Suprapubic skin (tissue), 4 donors: ENCODE results near the gene ROBO1. TPM values are rescaled to one million over a fixed set of nuclear protein-coding genes. Genes with fewer than 3 reads are reported as not detected.

Experiments used
- DNase-seq, 2 donors: peaks; one replicate each; pipeline ENCODE4 v3.0.0-alpha.2; 2019; ENCODE audit warnings: low spot score in 2 of 2
- H3K27ac ChIP-seq: fragments of 200-600 bp; sonication (generic); one replicate; pipeline ENCODE4 v1.5.1; 2019
- H3K27me3 ChIP-seq: fragments of 200-600 bp; sonication (generic); one replicate; pipeline ENCODE4 v1.5.1; 2019
- H3K36me3 ChIP-seq: fragments of 200-600 bp; sonication (generic); one replicate; pipeline ENCODE4 v1.5.1; 2019
- H3K4me1 ChIP-seq: fragments of 200-600 bp; sonication (generic); one replicate; pipeline ENCODE4 v1.5.1; 2019
- H3K4me3 ChIP-seq: fragments of 200-600 bp; sonication (generic); one replicate; pipeline ENCODE4 v1.5.1; 2019; ENCODE audit warnings: mild to moderate bottlenecking
- H3K9me3 ChIP-seq: fragments of 200-600 bp; sonication (generic); one replicate; pipeline ENCODE4 v1.5.1; 2019
- EP300 ChIP-seq: sonication (generic); formaldehyde crosslinking; IDR thresholded peaks from one replicate; pipeline ENCODE4 v1.6.1; 2017; ENCODE audit warnings: antibody characterized with exemption
- POLR2A ChIP-seq, 2 donors: fragments of 450-650 bp; IDR thresholded peaks; one replicate each; pipeline ENCODE4 v1.6.1; 2017; ENCODE audit warnings: antibody characterized with exemption in 2 of 2, mild to moderate bottlenecking in 2 of 2, moderate library complexity in 2 of 2
- POLR2AphosphoS5 ChIP-seq, 3 donors: sonication (generic); formaldehyde crosslinking; IDR thresholded peaks; one replicate each; pipeline ENCODE4 v1.6.1; 2017; ENCODE audit warnings: antibody characterized with exemption in 3 of 3
- WGBS: methylation state at CpG from one replicate; pipeline ENCODE4 v1.1.5; 2018; 5-methylcytosine and 5-hydroxymethylcytosine counted together
- total RNA-seq, 4 donors: library from RNA; depleted of rRNA; stranded (reverse); fragments of >200 nt; gene quantifications; one replicate each; pipeline ENCODE4 v1.1.0, GENCODE V29; 2016
- TF ChIP-seq, protein P1 (sequence below), 2 donors: fragments of 200-600 bp in 1 of 2; fragments of 450-650 bp in 1 of 2; sonication (generic) in 1 of 2; IDR thresholded peaks; one replicate each; pipeline ENCODE4 v1.5.1; 2016 to 2019; ENCODE audit warnings: antibody characterized with exemption in 2 of 2, mild to moderate bottlenecking in 1 of 2, moderate library complexity in 1 of 2

The ROBO1 gene
- total RNA-seq, 4 donors from 2014 or later, result 67.7 to 80.3 (median 71.3) TPM

DNA sequence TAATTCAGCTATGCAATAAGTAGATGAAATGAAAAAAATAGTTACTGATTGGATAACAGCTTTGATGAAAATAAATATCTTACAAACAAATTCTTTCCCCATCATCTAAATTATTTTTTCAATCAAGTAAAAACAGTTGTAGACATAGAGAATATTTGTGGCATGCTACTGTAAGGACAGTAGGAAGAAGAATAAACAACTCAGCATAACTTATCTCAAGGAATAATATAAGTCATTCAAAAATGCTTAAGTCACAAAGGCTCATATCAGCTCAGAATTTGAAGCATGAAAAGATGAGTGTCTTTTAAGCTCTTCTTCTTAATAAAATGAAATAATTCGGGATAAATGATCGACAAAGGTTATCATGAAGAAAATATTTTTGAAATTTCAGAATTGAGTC lies 1029.0 kb downstream of the ROBO1 start:
- Histone ChIP-seq H3K36me3 (no peaks in the 10 kb centered on the region), H3K27ac (no peak overlapping the region), H3K4me3 (no peak overlapping the region), H3K9me3 (no peaks in the 10 kb centered on the region), H3K27me3 (no peaks in the 10 kb centered on the region), H3K4me1 (peaks cover 10% of the 10 kb centered on the region)
- TF ChIP-seq EP300 (no peak), POLR2AphosphoS5 (IDR thresholded peaks at IDR 0.05) (no peak), POLR2A (IDR thresholded peaks at IDR 0.05) (no peak)
- TF ChIP-seq, protein P1, sequence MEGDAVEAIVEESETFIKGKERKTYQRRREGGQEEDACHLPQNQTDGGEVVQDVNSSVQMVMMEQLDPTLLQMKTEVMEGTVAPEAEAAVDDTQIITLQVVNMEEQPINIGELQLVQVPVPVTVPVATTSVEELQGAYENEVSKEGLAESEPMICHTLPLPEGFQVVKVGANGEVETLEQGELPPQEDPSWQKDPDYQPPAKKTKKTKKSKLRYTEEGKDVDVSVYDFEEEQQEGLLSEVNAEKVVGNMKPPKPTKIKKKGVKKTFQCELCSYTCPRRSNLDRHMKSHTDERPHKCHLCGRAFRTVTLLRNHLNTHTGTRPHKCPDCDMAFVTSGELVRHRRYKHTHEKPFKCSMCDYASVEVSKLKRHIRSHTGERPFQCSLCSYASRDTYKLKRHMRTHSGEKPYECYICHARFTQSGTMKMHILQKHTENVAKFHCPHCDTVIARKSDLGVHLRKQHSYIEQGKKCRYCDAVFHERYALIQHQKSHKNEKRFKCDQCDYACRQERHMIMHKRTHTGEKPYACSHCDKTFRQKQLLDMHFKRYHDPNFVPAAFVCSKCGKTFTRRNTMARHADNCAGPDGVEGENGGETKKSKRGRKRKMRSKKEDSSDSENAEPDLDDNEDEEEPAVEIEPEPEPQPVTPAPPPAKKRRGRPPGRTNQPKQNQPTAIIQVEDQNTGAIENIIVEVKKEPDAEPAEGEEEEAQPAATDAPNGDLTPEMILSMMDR (IDR thresholded peaks at IDR 0.05), result no peak
- DNase-seq, result no peak
- WGBS, result 90% methylated on average over 2 of the region's 2 CpGs

DNA sequence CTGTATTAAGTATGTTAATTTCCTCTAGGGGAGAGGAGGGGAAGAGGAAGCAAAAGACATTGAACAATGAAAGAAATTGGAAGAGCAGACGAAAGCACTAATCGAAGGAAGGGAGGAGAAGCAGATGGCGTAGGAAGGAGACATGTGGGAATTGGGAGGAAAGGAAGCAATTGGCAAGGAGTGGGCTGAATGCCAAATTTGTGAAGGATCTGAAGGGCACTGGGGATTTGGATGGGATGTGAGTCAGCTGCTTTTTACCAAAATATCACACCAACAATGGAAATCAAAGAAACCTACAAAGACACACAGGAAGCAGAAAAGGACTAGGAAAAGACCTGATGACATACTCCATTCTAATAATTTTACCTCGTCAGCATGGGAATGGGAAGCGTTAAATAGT lies 1029.8 kb downstream of the ROBO1 start:
- TF ChIP-seq POLR2A (IDR thresholded peaks at IDR 0.05), result no peak
- no peak for TF ChIP-seq POLR2AphosphoS5 (IDR thresholded peaks at IDR 0.05)
- no peak for TF ChIP-seq EP300
- TF ChIP-seq, protein P1 (IDR thresholded peaks at IDR 0.05), result no peak
- 73% methylated on average over 5 of the region's 5 CpGs for WGBS
- H3K4me3 ChIP-seq, result no peak overlapping the region
- DNase-seq, result no peak
- peaks cover 10% of the 10 kb centered on the region for H3K4me1 ChIP-seq
- no peak overlapping the region for H3K27ac ChIP-seq
- no peaks in the 10 kb centered on the region for H3K36me3 ChIP-seq
- no peaks in the 10 kb centered on the region for H3K27me3 ChIP-seq
- no peaks in the 10 kb centered on the region for H3K9me3 ChIP-seq

DNA sequence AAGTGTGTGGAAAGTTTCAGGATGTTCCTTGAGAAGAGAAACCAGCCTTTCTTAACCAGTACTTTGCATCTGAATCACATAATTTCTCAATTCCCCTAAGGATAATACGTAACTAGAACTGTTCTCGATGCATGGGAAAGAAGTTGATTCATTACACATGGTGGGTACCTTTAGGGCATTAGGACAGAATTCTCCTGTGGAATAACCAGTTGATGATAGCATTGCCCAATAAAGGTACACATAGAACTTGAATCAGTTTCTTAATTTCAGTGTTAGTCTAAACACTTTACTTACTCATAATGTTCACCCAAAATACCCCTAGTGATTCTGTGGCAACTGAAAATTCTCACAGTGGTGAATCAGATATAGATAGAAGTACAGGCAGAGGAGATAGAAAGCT lies 1030.9 kb downstream of the ROBO1 start:
- 54% methylated on average over 2 of the region's 2 CpGs for WGBS
- Histone ChIP-seq H3K27me3 (no peaks in the 10 kb centered on the region), H3K27ac (no peak overlapping the region), H3K4me1 (peaks cover 10% of the 10 kb centered on the region), H3K36me3 (no peaks in the 10 kb centered on the region), H3K9me3 (no peaks in the 10 kb centered on the region), H3K4me3 (no peak overlapping the region)
- DNase-seq, result no peak
- TF ChIP-seq, protein P1 (IDR thresholded peaks at IDR 0.05), result no peak
- TF ChIP-seq EP300 (no peak), POLR2A (IDR thresholded peaks at IDR 0.05) (no peak), POLR2AphosphoS5 (IDR thresholded peaks at IDR 0.05) (no peak)

DNA sequence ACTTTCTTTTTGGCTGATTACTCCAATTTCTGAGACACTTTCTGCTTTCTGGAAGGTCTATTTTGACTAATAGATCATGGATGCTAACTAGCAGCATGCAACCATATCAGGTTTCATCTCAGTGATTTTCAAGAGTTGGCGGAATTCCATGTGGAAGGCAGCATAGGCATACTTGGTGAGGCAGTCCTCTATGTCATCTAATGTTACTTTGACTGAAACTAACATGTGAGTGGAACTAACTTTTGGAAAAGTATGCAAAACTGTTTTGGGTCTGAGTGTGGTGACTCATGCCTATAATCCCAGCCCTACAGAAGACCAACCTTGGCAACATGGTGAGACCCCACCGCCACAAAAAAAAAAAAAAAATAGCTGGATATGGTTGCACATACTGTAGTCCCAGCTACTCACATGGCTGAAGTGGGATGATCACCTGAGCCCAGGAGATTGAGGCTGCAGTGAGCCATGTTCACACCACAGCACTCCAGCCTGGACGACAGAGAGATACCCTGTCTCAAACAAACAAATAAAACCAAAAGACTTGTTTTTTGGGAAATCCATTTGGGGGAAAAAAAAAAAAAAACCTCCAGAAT lies 1033.7 kb downstream of the ROBO1 start:
- TF ChIP-seq, protein P1 (IDR thresholded peaks at IDR 0.05), result no peak
- TF ChIP-seq EP300 (no peak), POLR2A (IDR thresholded peaks at IDR 0.05) (no peak), POLR2AphosphoS5 (IDR thresholded peaks at IDR 0.05) (no peak)
- Histone ChIP-seq H3K4me1 (peaks cover 13% of the 10 kb centered on the region), H3K9me3 (no peaks in the 10 kb centered on the region), H3K4me3 (no peak overlapping the region), H3K36me3 (no peaks in the 10 kb centered on the region), H3K27ac (no peak overlapping the region), H3K27me3 (no peaks in the 10 kb centered on the region)
- 81% methylated on average over 3 of the region's 3 CpGs for WGBS
- DNase-seq, result no peak

DNA sequence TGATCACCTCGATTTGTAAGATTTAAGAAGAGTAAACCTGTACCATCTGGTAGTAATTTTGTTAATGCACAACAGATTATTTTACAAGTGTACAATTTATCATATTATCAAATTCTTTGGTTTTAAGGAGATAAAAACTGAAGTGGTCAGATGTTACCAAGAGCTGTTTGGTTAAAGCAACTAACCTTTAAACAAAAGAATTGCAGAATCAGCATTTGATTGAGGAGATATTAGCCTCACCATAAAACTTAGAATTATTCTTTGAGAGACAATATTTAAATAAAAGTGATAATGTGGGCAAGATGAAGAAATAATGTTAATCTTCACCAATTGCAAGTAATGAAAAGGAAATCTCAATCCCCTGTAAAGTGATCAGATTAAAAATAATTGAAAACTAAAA lies 1034.9 kb downstream of the ROBO1 start:
- H3K4me3 ChIP-seq, result no peak overlapping the region
- H3K27ac ChIP-seq, result no peak overlapping the region
- no peaks in the 10 kb centered on the region for H3K27me3 ChIP-seq
- 85% methylated on average over 1 of the region's 1 CpG for WGBS
- H3K36me3 ChIP-seq, result no peaks in the 10 kb centered on the region
- no peak for DNase-seq
- peaks cover 20% of the 10 kb centered on the region for H3K4me1 ChIP-seq
- H3K9me3 ChIP-seq, result no peaks in the 10 kb centered on the region
- TF ChIP-seq POLR2AphosphoS5 (IDR thresholded peaks at IDR 0.05), result no peak
- TF ChIP-seq EP300, result no peak
- TF ChIP-seq, protein P1 (IDR thresholded peaks at IDR 0.05), result no peak
- TF ChIP-seq POLR2A (IDR thresholded peaks at IDR 0.05), result no peak
